ENCODE measurements around the gene RHEB. TPM values are rescaled to one million over a fixed set of nuclear protein-coding genes. Genes with fewer than 3 reads are reported as not detected.

RHEB gene
- total and polyA plus RNA-seq, 2 donors (not counting 3 experiments of a cell fraction or from before 2014, with no cell fraction given) = 59.4 to 108 TPM

- ChIA-PET POLR2A (no interaction called here), CTCF (interaction anchor here (1.2 kb wide), 1 partner anchor 11 kb away, joined by 3 read pairs; the partner anchor contains the start of gene RHEB)
- Histone ChIP-seq H3K9me3 (replicated peaks; ENCODE audit: control insufficient read depth, insufficient read depth, low read length) (no peaks in the 10 kb centered on the region), H3K9me1 (replicated peaks; ENCODE audit: control insufficient read depth, extremely low read depth, insufficient read depth, low read length) (no peaks in the 10 kb centered on the region), H3K27me3 (ENCODE audit: control insufficient read depth in 2 of 2, insufficient read depth in 2 of 2, low read length in 2 of 2) (no peaks in the 10 kb centered on the region), H3K4me1 (ENCODE audit: control insufficient read depth, extremely low read depth, insufficient read depth, low read length) (peaks cover 7% of the 10 kb centered on the region), H3K4me3 (replicated peaks in 1 of 3; ENCODE audit: insufficient read depth in 1 of 3, low read depth in 1 of 3, low read length in 3 of 3) (no peak overlapping the region), H3K9ac (replicated peaks; ENCODE audit: extremely low read depth, insufficient read depth, low read length) (no peak overlapping the region), H3K79me2 (ENCODE audit: control insufficient read depth, insufficient read depth, low read length) (peaks cover 100% of the 10 kb centered on the region), H3K27ac (ENCODE audit: insufficient read depth, low read depth, low read length) (no peak overlapping the region), H3K4me2 (ENCODE audit: insufficient read depth, low read length) (no peak overlapping the region), H4K20me1 (replicated peaks; ENCODE audit: control insufficient read depth, extremely low read depth, insufficient read depth, low read length) (peaks cover 35% of the 10 kb centered on the region), H3K36me3 (ENCODE audit: control insufficient read depth in 2 of 2, extremely low read depth in 1 of 2, insufficient read depth in 2 of 2, low read length in 2 of 2) (no peaks in the 10 kb centered on the region), H2AFZ (ENCODE audit: low read depth, low read length) (no peak overlapping the region)
- FAIRE-seq (no peak), DNase-seq (ENCODE audit: low read depth, low spot score) (no peak)
- intact Hi-C loops (cut with micrococcal nuclease) (no loop called here), dilution Hi-C loops (cut with MboI; ENCODE audit: extremely low pct_ligation_motif_present, low sequenced_read_pairs) (no loop called here)
- no TSS peak for BruUV-seq (replicated peaks)
- no peak for TF ChIP-seq GATA2 (IDR thresholded peaks at IDR 0.05; ENCODE audit: insufficient read depth, insufficient read length, low read depth, low read length)
- TF ChIP-seq EZH2 (IDR thresholded peaks at IDR 0.05; ENCODE audit: borderline replicate concordance, low read depth, low read length, severe bottlenecking) = no peak
- no peak for TF ChIP-seq MYC (IDR thresholded peaks at IDR 0.05; ENCODE audit: low read depth, low read length)
- no peak for TF ChIP-seq POLR2A (IDR thresholded peaks at IDR 0.05; ENCODE audit: low read depth, low read length)
- TF ChIP-seq, protein P1, sequence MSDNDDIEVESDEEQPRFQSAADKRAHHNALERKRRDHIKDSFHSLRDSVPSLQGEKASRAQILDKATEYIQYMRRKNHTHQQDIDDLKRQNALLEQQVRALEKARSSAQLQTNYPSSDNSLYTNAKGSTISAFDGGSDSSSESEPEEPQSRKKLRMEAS (IDR thresholded peaks at IDR 0.05; ENCODE audit: insufficient read depth, insufficient read length) = no peak
- no peak for TF ChIP-seq JUN (IDR thresholded peaks at IDR 0.05; ENCODE audit: borderline replicate concordance, insufficient read depth, insufficient read length, low read depth)
- TF ChIP-seq, protein P2, sequence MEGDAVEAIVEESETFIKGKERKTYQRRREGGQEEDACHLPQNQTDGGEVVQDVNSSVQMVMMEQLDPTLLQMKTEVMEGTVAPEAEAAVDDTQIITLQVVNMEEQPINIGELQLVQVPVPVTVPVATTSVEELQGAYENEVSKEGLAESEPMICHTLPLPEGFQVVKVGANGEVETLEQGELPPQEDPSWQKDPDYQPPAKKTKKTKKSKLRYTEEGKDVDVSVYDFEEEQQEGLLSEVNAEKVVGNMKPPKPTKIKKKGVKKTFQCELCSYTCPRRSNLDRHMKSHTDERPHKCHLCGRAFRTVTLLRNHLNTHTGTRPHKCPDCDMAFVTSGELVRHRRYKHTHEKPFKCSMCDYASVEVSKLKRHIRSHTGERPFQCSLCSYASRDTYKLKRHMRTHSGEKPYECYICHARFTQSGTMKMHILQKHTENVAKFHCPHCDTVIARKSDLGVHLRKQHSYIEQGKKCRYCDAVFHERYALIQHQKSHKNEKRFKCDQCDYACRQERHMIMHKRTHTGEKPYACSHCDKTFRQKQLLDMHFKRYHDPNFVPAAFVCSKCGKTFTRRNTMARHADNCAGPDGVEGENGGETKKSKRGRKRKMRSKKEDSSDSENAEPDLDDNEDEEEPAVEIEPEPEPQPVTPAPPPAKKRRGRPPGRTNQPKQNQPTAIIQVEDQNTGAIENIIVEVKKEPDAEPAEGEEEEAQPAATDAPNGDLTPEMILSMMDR (IDR thresholded peaks at IDR 0.05; ENCODE audit: extremely low read depth in 1 of 2, insufficient read depth in 1 of 2, low read depth in 1 of 2, low read length in 2 of 2) = no peak
These were observed 10.7 kb downstream of the RHEB start for GRCh38 chr7:151508991-151509390.

Data from endothelial cell of umbilical vein (primary cell).